HG03378 (cell line): Measurements from ENCODE around the gene SCIMP.
A peak's percentile ranks its signal among the peaks of the same experiment; 100 is the strongest.
"Not testable (repeated sequence)": the region's sequence is repeated elsewhere in the genome, so short reads cannot be mapped to it uniquely, and the experiment has no call there.

Experiments used
- ATAC-seq: cut with Tn5 transposase; IDR thresholded peaks from one replicate; pipeline ENCODE4 v1.9.1; 2021; ENCODE audit warnings: mild to moderate bottlenecking, moderate library complexity; ENCODE audit not compliant: unreplicated experiment

The SCIMP gene

GRCh38 chr17:5234645-5235576 lies at the start of gene SCIMP:
TSS of gene SCIMP (minus strand) at chr17:5234860. CDS start at chr17:5234755, 105 bp downstream.
- peak; percentile 63 for ATAC-seq

- no peak for ATAC-seq
These were observed 49.1 kb upstream of the SCIMP start for GRCh38 chr17:5283571-5284315.

- ATAC-seq: no peak
These were observed 48.1 kb upstream of the SCIMP start for GRCh38 chr17:5282642-5283217.

GRCh38 chr17:5281814-5282641 lies 47.4 kb upstream of the SCIMP start, which contains the start of gene RABEP1:
TSS of gene RABEP1 (plus strand) at chr17:5282284. CDS start at chr17:5282487, 203 bp downstream.
- ATAC-seq: no peak

- no peak for ATAC-seq
These were observed 37.7 kb upstream of the SCIMP start for GRCh38 chr17:5272322-5272721.

GRCh38 chr17:5269241-5269960 lies 34.7 kb upstream of the SCIMP start:
- no peak for ATAC-seq

GRCh38 chr17:5264893-5265292 lies 30.2 kb upstream of the SCIMP start:
- ATAC-seq: no peak

GRCh38 chr17:5263441-5263840 lies 28.8 kb upstream of the SCIMP start:
- no peak for ATAC-seq

GRCh38 chr17:5262416-5262991 lies 27.8 kb upstream of the SCIMP start:
- no peak for ATAC-seq

- no peak for ATAC-seq
These were observed 25.9 kb upstream of the SCIMP start for GRCh38 chr17:5260542-5260941.

- no peak for ATAC-seq
These were observed 22.5 kb upstream of the SCIMP start for GRCh38 chr17:5257124-5257523.

- ATAC-seq: no peak
These were observed 20.4 kb upstream of the SCIMP start for GRCh38 chr17:5254903-5255521.

- no peak for ATAC-seq
These were observed 19.8 kb upstream of the SCIMP start for GRCh38 chr17:5254414-5254813.

GRCh38 chr17:5249615-5250014 lies 15.0 kb upstream of the SCIMP start:
- ATAC-seq: no peak

- ATAC-seq: no peak
These were observed 14.3 kb upstream of the SCIMP start for GRCh38 chr17:5248821-5249479.

GRCh38 chr17:5247621-5248020 lies 13.0 kb upstream of the SCIMP start:
- ATAC-seq: no peak

GRCh38 chr17:5241861-5242671 lies 7.4 kb upstream of the SCIMP start:
- peak; percentile 45 for ATAC-seq

GRCh38 chr17:5239769-5240168 lies 5.1 kb upstream of the SCIMP start:
- ATAC-seq: not testable (repeated sequence)
